ENCODE data around the gene TRPM3.

GRCh38 chr9:70540016-70540415 is 581.4 kb downstream of the TRPM3 start:
- TF ChIP-seq CTCF (IDR thresholded peaks at IDR 0.05; ENCODE audit: control extremely low read depth in 1 of 3, insufficient read depth in 1 of 3, low read depth in 1 of 3, low read length in 3 of 3): no peak
- no peak for TF ChIP-seq RAD21 (IDR thresholded peaks at IDR 0.05 in 1 of 2, conservative IDR thresholded peaks at IDR 0.05 in 1 of 2; ENCODE audit: low read depth in 2 of 2, low read length in 2 of 2)
- TF ChIP-seq EP300 (IDR thresholded peaks at IDR 0.05; ENCODE audit: borderline replicate concordance in 1 of 2, low read depth in 2 of 2, low read length in 2 of 2): no peak
- no peak for TF ChIP-seq RFX5 (IDR thresholded peaks at IDR 0.05; ENCODE audit: borderline replicate concordance, low read depth, low read length)
- no peak for TF ChIP-seq POLR2AphosphoS5 (IDR thresholded peaks at IDR 0.05; ENCODE audit: low read depth, low read length)
- no peak for TF ChIP-seq CEBPB (IDR thresholded peaks at IDR 0.05; ENCODE audit: low read depth, low read length)
- TF ChIP-seq MAFK (IDR thresholded peaks at IDR 0.05; ENCODE audit: low read depth, low read length): no peak
- TF ChIP-seq EZH2 (IDR thresholded peaks at IDR 0.05; ENCODE audit: low read depth, low read length, severe bottlenecking): no peak
- no peak for TF ChIP-seq RXRA (IDR thresholded peaks at IDR 0.05; ENCODE audit: insufficient read depth, low read depth, low read length)

Data from H1 (cell line).